CD4-positive, alpha-beta memory T cell (primary cell): ENCODE measurements around the gene BICRAL. TPM values are rescaled to one million over a fixed set of nuclear protein-coding genes. Genes with fewer than 3 reads are reported as not detected.
"Not testable (repeated sequence)": the region's sequence is repeated elsewhere in the genome, so short reads cannot be mapped to it uniquely, and the experiment has no call there.

ENCODE experiments used
- CTCF ChIA-PET: fragments of 350-600 bp; sonication (Branson Sonifier 250); formaldehyde crosslinking; loops from one replicate; lab custom pipeline; 2021; ENCODE audit warnings: inconsistent platforms; ENCODE audit not compliant: partially characterized antibody; lab: Charles Lee
- POLR2A ChIA-PET: fragments of 350-600 bp; sonication (Branson Sonifier 250); formaldehyde crosslinking; loops from one replicate; lab custom pipeline; 2021; ENCODE audit not compliant: partially characterized antibody; lab: Charles Lee
- DNase-seq, 5 donors: peaks; one replicate each; pipeline versions ENCODE4 v3.0.0 to v3.0.0-alpha.2; 2020 to 2022; ENCODE audit warnings: mixed read lengths in 1 of 5
- H3K27ac ChIP-seq: one replicate; pipeline ENCODE4 v1.7.0; 2013; ENCODE audit warnings: low read depth, low read length
- H3K27me3 ChIP-seq: 2 replicates; pipeline ENCODE4 v1.7.0; 2013; ENCODE audit warnings: mild to moderate bottlenecking, low read length, moderate library complexity; ENCODE audit not compliant: insufficient read depth
- H3K36me3 ChIP-seq: 2 replicates; pipeline ENCODE4 v1.7.0; 2013; ENCODE audit warnings: mild to moderate bottlenecking, low read length, moderate library complexity; ENCODE audit not compliant: insufficient read depth
- H3K4me1 ChIP-seq: 2 replicates; pipeline ENCODE4 v1.7.0; 2013; ENCODE audit warnings: mild to moderate bottlenecking, low read length, moderate library complexity; ENCODE audit not compliant: insufficient read depth
- H3K4me3 ChIP-seq, 2 donors: one replicate each; pipeline ENCODE4 v1.7.0; 2013; ENCODE audit warnings: low read length in 2 of 2, mild to moderate bottlenecking in 1 of 2
- H3K9me3 ChIP-seq, 2 donors: one replicate each; pipeline ENCODE4 v1.7.0; 2013; ENCODE audit warnings: low read length in 2 of 2, control low read depth in 1 of 2; ENCODE audit not compliant: control insufficient read depth in 1 of 2
- H3K27ac Mint-ChIP-seq, 7 donors: one replicate each; pipeline ENCODE4 v1.8.0; 2020 to 2021; ENCODE audit warnings: mixed read lengths in 7 of 7, mild to moderate bottlenecking in 6 of 7, inconsistent platforms in 3 of 7, moderate library complexity in 3 of 7
- H3K27me3 Mint-ChIP-seq, 2 donors: one replicate each; pipeline ENCODE4 v1.8.0; 2020 to 2021; ENCODE audit warnings: mixed read lengths in 2 of 2
- H3K36me3 Mint-ChIP-seq, 2 donors: one replicate each; pipeline ENCODE4 v1.8.0; 2020 to 2021; ENCODE audit warnings: mixed read lengths in 2 of 2, inconsistent platforms in 1 of 2, mild to moderate bottlenecking in 1 of 2
- H3K4me1 Mint-ChIP-seq, 4 donors: one replicate each; pipeline ENCODE4 v1.8.0; 2020 to 2021; ENCODE audit warnings: mixed read lengths in 4 of 4, mild to moderate bottlenecking in 1 of 4
- H3K4me3 Mint-ChIP-seq, 8 donors: one replicate each; pipeline ENCODE4 v1.8.0; 2020 to 2021; ENCODE audit warnings: mixed read lengths in 8 of 8, mild to moderate bottlenecking in 7 of 8, moderate library complexity in 6 of 8, inconsistent platforms in 3 of 8
- H3K9me3 Mint-ChIP-seq, 8 donors: one replicate each; pipeline ENCODE4 v1.8.0; 2020 to 2021; ENCODE audit warnings: mixed read lengths in 8 of 8, mild to moderate bottlenecking in 5 of 8, inconsistent platforms in 3 of 8, moderate library complexity in 1 of 8
- intact Hi-C: fragments of 100-400 bp; cut with micrococcal nuclease; formaldehyde crosslinking; loops from one replicate; pipeline ENCODE4 v1.15.1; 2023
- polyA plus RNA-seq, 2 donors: library from polyadenylated mRNA; unstranded; fragments of 300-500 nt; fragmentation: Illumina TruSeq; gene quantifications; one replicate each; pipeline ENCODE4 v1.2.3, GENCODE V29; 2021
- total RNA-seq, 2 experiments: library from RNA; stranded (reverse); gene quantifications; one replicate each; pipeline ENCODE4 v1.2.3, GENCODE V29; 2021

BICRAL gene
- total and polyA plus RNA-seq, 4 experiments from 2014 or later, result 2.4 to 38.5 (median 21.3) TPM

GRCh38 chr6:42797696-42798095 is 15.8 kb downstream of the BICRAL start:
- H3K9me3 Mint-ChIP-seq, H3K27me3 Mint-ChIP-seq, H3K27ac Mint-ChIP-seq, H3K27me3 ChIP-seq, H3K4me3 ChIP-seq, CTCF ChIA-PET, H3K4me3 Mint-ChIP-seq, H3K36me3 Mint-ChIP-seq, H3K27ac ChIP-seq, H3K36me3 ChIP-seq, H3K4me1 ChIP-seq, DNase-seq, intact Hi-C loops, H3K9me3 ChIP-seq: not testable (repeated sequence)
- POLR2A ChIA-PET, result interaction anchor here (1.0 to 2.4 kb wide), 5 partner anchors 8 to 51 kb away, joined by 3 to 7 read pairs (median 4); partner anchors contain the start of genes BICRAL and TBCC
- H3K4me1 Mint-ChIP-seq, result peaks cover 14 to 18% (median 17%) of the 10 kb centered on the region in 4 donors

- POLR2A ChIA-PET, result interaction anchor here (1.0 to 2.6 kb wide), 2 partner anchors 23 to 59 kb away, joined by 3 to 9 read pairs; partner anchors contain the start of gene TBCC
- Histone ChIP-seq H3K27ac (no peak overlapping the region), H3K27me3 (no peaks in the 10 kb centered on the region), H3K4me1 (no peaks in the 10 kb centered on the region), H3K4me3 (no peak overlapping the region), H3K9me3 (no peaks in the 10 kb centered on the region), H3K36me3 (no peaks in the 10 kb centered on the region)
- intact Hi-C loops, result no loop called here
- Mint-ChIP-seq H3K4me1 (peaks cover 13 to 23% (median 20%) of the 10 kb centered on the region in 4 donors), H3K9me3 (no peaks in the 10 kb centered on the region), H3K27ac (peak overlapping the region in 4 of 7 donors; percentile 10 to 84 (median 50)), H3K27me3 (no peaks in the 10 kb centered on the region), H3K36me3 (peaks cover 10% of the 10 kb centered on the region in 2 donors), H3K4me3 (no peak overlapping the region)
- no peak for DNase-seq
- CTCF ChIA-PET, result no interaction called here
Observed at GRCh38 chr6:42805297-42805861, 23.5 kb downstream of the BICRAL start.

GRCh38 chr6:42806359-42806758 is 24.5 kb downstream of the BICRAL start:
- H3K36me3 Mint-ChIP-seq, result peaks cover 13 to 17% of the 10 kb centered on the region in 2 donors
- POLR2A ChIA-PET, result interaction anchor here (1.0 to 2.6 kb wide), 3 partner anchors 28 to 60 kb away, joined by 3 to 13 read pairs (median 4); partner anchors contain the start of gene TBCC
- H3K9me3 ChIP-seq, H3K36me3 ChIP-seq, H3K27me3 Mint-ChIP-seq, CTCF ChIA-PET, H3K4me3 Mint-ChIP-seq, H3K27ac Mint-ChIP-seq, H3K4me3 ChIP-seq, H3K27me3 ChIP-seq, H3K9me3 Mint-ChIP-seq, DNase-seq, intact Hi-C loops, H3K27ac ChIP-seq, H3K4me1 ChIP-seq: not testable (repeated sequence)
- peaks cover 13 to 23% (median 19%) of the 10 kb centered on the region in 4 donors for H3K4me1 Mint-ChIP-seq

GRCh38 chr6:42808492-42809483 is 26.9 kb downstream of the BICRAL start:
- no peaks in the 10 kb centered on the region for H3K27me3 Mint-ChIP-seq
- H3K9me3 ChIP-seq, result no peaks in the 10 kb centered on the region
- POLR2A ChIA-PET, result interaction anchor here (0.8 to 2.6 kb wide), 7 partner anchors 10 to 83 kb away, joined by 3 to 13 read pairs (median 3); partner anchors contain the start of gene TBCC
- no peaks in the 10 kb centered on the region for H3K36me3 ChIP-seq
- H3K4me3 ChIP-seq, result no peak overlapping the region
- no peak overlapping the region for H3K4me3 Mint-ChIP-seq
- H3K27ac Mint-ChIP-seq, result peak overlapping the region in 5 of 7 donors; percentile 29 to 66 (median 57)
- peaks cover 3% of the 10 kb centered on the region for H3K4me1 ChIP-seq
- DNase-seq, result no peak
- CTCF ChIA-PET, result interaction anchor here (0.8 to 1.6 kb wide), 2 partner anchors 83 to 147 kb away, joined by 3 read pairs; no protein-coding TSS in a partner anchor
- intact Hi-C loops, result no loop called here
- H3K27ac ChIP-seq, result no peak overlapping the region
- H3K9me3 Mint-ChIP-seq, result no peaks in the 10 kb centered on the region
- peaks cover 15 to 24% (median 19%) of the 10 kb centered on the region in 4 donors for H3K4me1 Mint-ChIP-seq
- H3K27me3 ChIP-seq, result no peaks in the 10 kb centered on the region
- H3K36me3 Mint-ChIP-seq, result peaks cover 15 to 17% of the 10 kb centered on the region in 2 donors

GRCh38 chr6:42813074-42813645 is 31.3 kb downstream of the BICRAL start:
- H3K27me3 ChIP-seq, result no peaks in the 10 kb centered on the region
- H3K36me3 ChIP-seq, result no peaks in the 10 kb centered on the region
- no peak for DNase-seq
- intact Hi-C loops, result no loop called here
- H3K9me3 Mint-ChIP-seq, result no peaks in the 10 kb centered on the region
- H3K4me3 Mint-ChIP-seq, result peak overlapping the region in 1 of 8 donors; percentile 27
- CTCF ChIA-PET, result no interaction called here
- peak overlapping the region in 3 of 7 donors; percentile 36 to 72 (median 66) for H3K27ac Mint-ChIP-seq
- POLR2A ChIA-PET, result interaction anchor here (1.2 to 4.7 kb wide), 4 partner anchors 23 to 66 kb away, joined by 6 to 30 read pairs (median 12); partner anchors contain the start of genes BICRAL and TBCC
- H3K27me3 Mint-ChIP-seq, result no peaks in the 10 kb centered on the region
- peaks cover 11 to 16% (median 13%) of the 10 kb centered on the region in 4 donors for H3K4me1 Mint-ChIP-seq
- H3K36me3 Mint-ChIP-seq, result peaks cover 17 to 18% of the 10 kb centered on the region in 2 donors
- H3K4me1 ChIP-seq, result peaks cover 3% of the 10 kb centered on the region
- H3K4me3 ChIP-seq, result no peak overlapping the region
- no peak overlapping the region for H3K27ac ChIP-seq
- no peaks in the 10 kb centered on the region for H3K9me3 ChIP-seq

- intact Hi-C loops, result no loop called here
- peaks cover 10 to 19% (median 14%) of the 10 kb centered on the region in 4 donors for H3K4me1 Mint-ChIP-seq
- H3K9me3 ChIP-seq, result no peaks in the 10 kb centered on the region
Observed at GRCh38 chr6:42813906-42814444, 32.1 kb downstream of the BICRAL start.

More at GRCh38 chr6:42813906-42814444, 32.1 kb downstream of the BICRAL start:
- Mint-ChIP-seq H3K36me3 (peaks cover 10 to 14% of the 10 kb centered on the region in 2 donors), H3K27me3 (no peaks in the 10 kb centered on the region), H3K9me3 (no peaks in the 10 kb centered on the region), H3K4me3 (peak overlapping the region in 1 of 8 donors; percentile 40), H3K27ac (peak overlapping the region in 5 of 7 donors; percentile 47 to 78 (median 65))
- Histone ChIP-seq H3K27me3 (no peaks in the 10 kb centered on the region), H3K36me3 (no peaks in the 10 kb centered on the region), H3K27ac (no peak overlapping the region), H3K4me1 (peaks cover 3% of the 10 kb centered on the region), H3K4me3 (no peak overlapping the region)
- CTCF ChIA-PET, result no interaction called here
- POLR2A ChIA-PET, result interaction anchor here (2.5 to 4.7 kb wide), 2 partner anchors 30 to 67 kb away, joined by 18 to 30 read pairs; partner anchors contain the start of genes BICRAL and TBCC
- DNase-seq, result no peak
